Activated T-cell treated with anti-CD3 and anti-CD28 coated beads for 1 hour (primary cell): ENCODE data around the gene NUP153.
"Not testable (repeated sequence)": the region's sequence is repeated elsewhere in the genome, so short reads cannot be mapped to it uniquely, and the experiment has no call there.

ENCODE experiments used
- DNase-seq: peaks from one replicate; pipeline ENCODE4 v3.0.0-alpha.2; 2020; ENCODE audit warnings: low read depth

NUP153 gene

GRCh38 chr6:17714177-17714576 lies 7.5 kb upstream of the NUP153 start:
- DNase-seq: no peak

GRCh38 chr6:17712576-17712975 lies 5.9 kb upstream of the NUP153 start:
- DNase-seq: no peak

- DNase-seq: no peak
These were observed 3.6 kb upstream of the NUP153 start for GRCh38 chr6:17710331-17710730.

GRCh38 chr6:17709476-17709875 lies 2.8 kb upstream of the NUP153 start:
- DNase-seq: no peak

GRCh38 chr6:17708035-17708434 lies 1.3 kb upstream of the NUP153 start:
- DNase-seq: not testable (repeated sequence)

- DNase-seq: no peak
These were observed 586 bp upstream of the NUP153 start for GRCh38 chr6:17707371-17707651.

- peak; percentile 73 for DNase-seq
These were observed 746 bp downstream of the NUP153 start for GRCh38 chr6:17705778-17706579.

GRCh38 chr6:17705428-17705777 lies 1.3 kb downstream of the NUP153 start:
- no peak for DNase-seq

GRCh38 chr6:17703256-17703694 lies 3.5 kb downstream of the NUP153 start:
- DNase-seq: no peak

GRCh38 chr6:17700421-17701416 lies 6.0 kb downstream of the NUP153 start:
- no peak for DNase-seq

- DNase-seq: no peak
These were observed 14.7 kb downstream of the NUP153 start for GRCh38 chr6:17691925-17692538.

- no peak for DNase-seq
These were observed 18.2 kb downstream of the NUP153 start for GRCh38 chr6:17688481-17688880.

- DNase-seq: no peak
These were observed 19.6 kb downstream of the NUP153 start for GRCh38 chr6:17687136-17687535.

GRCh38 chr6:17684134-17684533 lies 22.6 kb downstream of the NUP153 start:
- no peak for DNase-seq

- no peak for DNase-seq
These were observed 23.3 kb downstream of the NUP153 start for GRCh38 chr6:17683428-17683827.

GRCh38 chr6:17679726-17680125 lies 27.0 kb downstream of the NUP153 start:
- no peak for DNase-seq

GRCh38 chr6:17677602-17678001 lies 29.1 kb downstream of the NUP153 start:
- no peak for DNase-seq

GRCh38 chr6:17673543-17674254 lies 33.0 kb downstream of the NUP153 start:
- DNase-seq: no peak

- DNase-seq: no peak
These were observed 34.5 kb downstream of the NUP153 start for GRCh38 chr6:17672064-17672718.

GRCh38 chr6:17666646-17667045 lies 40.1 kb downstream of the NUP153 start:
- DNase-seq: no peak

- no peak for DNase-seq
These were observed 41.6 kb downstream of the NUP153 start for GRCh38 chr6:17665132-17665531.

- no peak for DNase-seq
These were observed 43.5 kb downstream of the NUP153 start for GRCh38 chr6:17663226-17663625.
